Renal cortex interstitium (tissue), 11 donors: ENCODE measurements around the gene ARHGAP21. TPM values are rescaled to one million over a fixed set of nuclear protein-coding genes. Genes with fewer than 3 reads are reported as not detected.

ENCODE experiments used
- DNase-seq, 11 donors: peaks; one replicate each; pipeline ENCODE4 v3.0.0-alpha.2; 2013; ENCODE audit warnings: low read depth in 9 of 11, low spot score in 4 of 11; ENCODE audit errors: extremely low read depth in 1 of 11
- polyA plus RNA-seq, 3 donors: library from polyadenylated mRNA; unstranded; fragments of 120-200 nt; gene quantifications; one replicate each; pipeline ENCODE4 v1.2.1, GENCODE V29; 2013; ENCODE audit not compliant: insufficient read length in 3 of 3

ARHGAP21 gene
- polyA plus RNA-seq, 3 donors = 81.1 to 91.0 (median 82.9) TPM

DNA sequence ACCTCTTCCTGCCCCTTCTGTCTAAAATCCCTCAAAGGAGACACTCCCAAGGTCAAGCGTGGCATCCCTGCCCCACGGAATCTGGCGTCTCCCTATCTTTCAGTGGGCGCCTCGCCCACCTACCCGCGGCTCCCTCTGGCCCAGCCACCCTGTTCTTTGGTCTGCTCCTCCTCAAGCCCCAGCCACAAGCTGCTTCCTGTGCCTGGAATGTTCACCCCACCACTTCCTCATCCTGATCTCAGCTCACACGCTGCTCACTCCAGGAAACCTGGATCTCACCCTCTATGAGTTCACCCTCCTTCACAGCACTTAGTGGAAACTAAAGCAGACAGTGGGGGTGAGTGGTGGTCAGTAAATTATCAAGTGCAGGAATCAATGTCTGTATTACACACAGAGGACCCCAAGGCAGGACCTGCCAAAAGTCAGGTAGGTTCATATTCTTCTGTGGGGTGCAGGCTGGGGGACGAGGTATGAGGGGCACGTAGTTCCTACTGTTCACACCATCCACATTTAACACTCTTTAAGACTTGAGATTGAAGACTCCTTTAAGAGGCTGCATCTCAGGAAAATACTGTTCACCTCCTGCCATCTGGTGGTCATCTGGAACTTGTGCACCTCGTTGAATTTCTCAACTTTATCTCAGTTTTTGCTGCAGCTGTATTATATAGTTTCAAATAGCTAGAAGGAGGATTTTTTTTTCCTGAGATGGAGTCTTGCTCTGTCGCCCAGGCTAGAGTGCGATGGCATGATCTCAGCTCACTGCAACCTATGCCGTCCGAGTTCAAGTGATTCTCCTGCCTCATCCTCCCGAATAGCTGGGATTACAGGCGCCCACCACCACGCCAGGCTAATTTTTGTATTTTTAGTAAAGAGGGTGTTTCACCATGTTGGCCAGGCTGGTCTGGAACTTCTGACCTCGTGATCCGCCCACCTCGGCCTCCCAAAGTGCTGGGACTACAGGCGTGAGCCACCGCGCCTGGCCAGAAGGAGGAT, 166.6 kb downstream of the ARHGAP21 start:
- DNase-seq = peak in 10 of 11 donors; percentile 37 to 71 (median 48)

DNA sequence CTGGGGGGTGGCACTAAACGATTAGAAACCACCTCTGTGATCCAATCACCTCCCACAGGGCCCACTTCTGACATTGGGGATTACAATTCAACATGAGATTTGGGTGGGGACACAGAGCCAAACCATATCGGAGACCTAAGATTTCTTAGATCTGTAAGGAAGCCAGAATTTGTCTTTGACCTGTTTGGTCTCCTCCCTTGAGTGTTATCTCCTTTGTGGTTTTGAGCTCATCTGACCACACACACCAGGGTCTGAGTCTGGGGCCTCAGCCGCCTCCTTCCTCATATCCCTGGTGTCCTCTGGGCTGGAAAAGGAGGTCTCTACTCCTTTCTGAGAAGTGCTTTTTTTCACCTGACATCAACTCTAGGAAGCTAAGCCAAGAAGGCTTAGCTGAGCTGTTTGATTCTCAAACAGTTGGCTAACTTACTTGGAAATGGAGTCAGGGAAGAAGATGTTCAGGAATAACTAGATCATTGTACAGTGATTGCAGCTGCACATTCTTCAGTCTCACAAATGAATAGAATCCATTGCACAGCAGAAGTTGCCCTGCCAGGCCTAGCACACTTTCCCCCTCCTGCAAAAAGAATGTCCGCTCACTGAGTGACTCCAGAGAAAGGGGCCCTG, 167.4 kb downstream of the ARHGAP21 start:
- DNase-seq = no peak

GRCh38 chr10:24554036-24554435, 169.7 kb downstream of the ARHGAP21 start:
- no peak for DNase-seq

- DNase-seq = no peak
These were observed 170.6 kb downstream of the ARHGAP21 start for GRCh38 chr10:24553051-24553612.

- peak in 1 of 11 donors; percentile 14 for DNase-seq
These were observed 171.2 kb downstream of the ARHGAP21 start for GRCh38 chr10:24552346-24553016.

DNA sequence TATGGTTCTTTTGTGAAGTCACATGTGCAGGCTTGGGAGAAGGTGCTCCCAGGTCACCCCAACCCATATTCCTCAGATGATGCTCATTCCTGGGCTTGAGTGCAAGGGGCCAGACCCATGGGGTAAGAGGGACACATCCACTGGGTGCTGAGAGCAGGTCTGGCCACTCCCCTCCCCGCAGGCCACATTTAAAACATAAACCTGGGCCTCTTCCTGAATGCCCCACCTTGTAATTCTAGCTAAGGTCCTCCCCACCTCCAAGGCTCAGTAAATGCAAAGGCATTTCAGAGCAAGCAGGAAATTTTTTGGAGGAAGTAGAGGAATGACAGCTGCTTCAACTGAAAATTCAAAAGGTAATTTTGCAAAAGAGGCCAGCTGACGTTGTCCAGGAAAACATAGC, 172.5 kb downstream of the ARHGAP21 start:
- no peak for DNase-seq

DNA sequence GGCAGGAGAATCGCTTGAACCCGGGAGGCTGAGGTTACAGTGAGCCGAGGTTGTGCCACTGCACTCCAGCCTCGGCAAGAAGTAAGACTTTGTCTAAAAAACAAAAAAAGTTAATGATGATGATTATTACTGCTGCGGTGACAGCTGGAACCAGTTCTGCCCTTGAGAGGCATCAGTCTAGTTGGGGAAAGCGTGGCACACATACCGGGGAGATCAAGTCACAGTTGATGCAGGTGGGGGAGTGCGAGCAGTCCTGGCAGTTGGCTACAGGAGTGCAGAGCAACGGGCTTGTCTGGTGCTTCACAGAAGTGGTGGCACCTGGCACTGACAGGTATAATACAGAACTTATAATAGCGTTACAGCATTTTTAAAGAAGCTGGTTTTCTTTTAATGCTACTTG, 173.0 kb downstream of the ARHGAP21 start:
- no peak for DNase-seq

- DNase-seq = no peak
These were observed 178.1 kb downstream of the ARHGAP21 start for GRCh38 chr10:24545585-24545984.

DNA sequence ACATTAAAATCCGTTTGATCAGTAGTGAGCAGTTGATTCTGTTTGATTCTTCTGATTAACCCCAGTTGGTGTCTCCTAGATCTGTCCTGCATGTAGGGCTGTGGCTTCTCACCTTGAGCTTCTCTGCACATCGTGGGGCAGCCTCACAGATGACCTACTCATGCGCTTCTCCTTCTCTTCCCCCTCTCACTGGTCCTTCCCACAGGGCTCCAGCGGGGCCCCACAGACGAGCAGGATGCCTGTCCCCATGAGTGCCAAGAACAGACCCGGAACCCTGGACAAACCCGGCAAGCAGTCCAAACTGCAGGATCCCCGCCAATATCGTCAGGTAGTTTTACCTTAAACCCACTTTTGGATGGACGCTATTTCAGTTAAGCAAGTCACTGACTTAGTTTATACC, 178.9 kb downstream of the ARHGAP21 start:
- DNase-seq = no peak

- DNase-seq = no peak
These were observed 181.1 kb downstream of the ARHGAP21 start for GRCh38 chr10:24542314-24543270.

DNA sequence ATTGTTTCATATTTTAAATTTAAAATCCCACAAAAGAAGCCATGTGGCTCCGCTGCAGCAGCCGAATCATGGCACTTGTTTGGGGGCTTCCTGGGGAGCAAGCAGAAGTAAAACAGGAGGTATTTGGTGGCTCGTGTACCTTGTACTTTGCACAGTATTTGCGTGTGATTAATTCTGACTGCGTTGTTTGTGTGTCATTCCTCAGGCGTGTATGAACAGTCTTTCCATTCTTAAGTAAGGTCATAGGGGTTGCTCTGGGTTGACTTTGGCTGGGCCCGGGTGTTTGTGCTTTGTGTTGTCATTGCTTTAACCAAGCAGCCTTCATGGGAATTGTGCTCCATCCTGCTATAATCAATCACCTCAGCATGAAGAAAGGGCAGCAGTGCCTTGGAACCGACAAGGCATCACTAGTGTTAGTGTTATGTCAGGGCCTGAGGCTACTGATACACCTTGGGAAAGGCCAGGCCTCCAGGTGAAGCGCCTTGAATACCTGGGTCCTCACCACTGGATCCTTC, 182.4 kb downstream of the ARHGAP21 start:
- no peak for DNase-seq

GRCh38 chr10:24536636-24537035, 187.1 kb downstream of the ARHGAP21 start:
- DNase-seq = no peak

GRCh38 chr10:24533981-24534380, 189.7 kb downstream of the ARHGAP21 start:
- DNase-seq = no peak

Other genes with a start within 250 kb of the ARHGAP21 start
- 10 to 100 TPM; 33.5 to 41.3 (median 38.8) TPM for gene PRTFDC1, start 228.7 kb upstream of the ARHGAP21 start, polyA plus RNA-seq